Measurements from ENCODE around the gene ZNHIT2.

ZNHIT2 gene

GRCh38 chr11:65087216-65087615 lies 30.3 kb downstream of the ZNHIT2 start:
- TF ChIP-seq GABPA (IDR thresholded peaks at IDR 0.05; ENCODE audit: low read depth) (no peak), REST (IDR thresholded peaks at IDR 0.05; ENCODE audit: insufficient replicate concordance, low read depth) (no peak), CTCF (IDR thresholded peaks at IDR 0.05; ENCODE audit: insufficient read depth, low read length) (no peak), POLR2AphosphoS5 (IDR thresholded peaks at IDR 0.05; ENCODE audit: low read depth) (no peak), SPI1 (IDR thresholded peaks at IDR 0.05; ENCODE audit: borderline replicate concordance, low read depth) (no peak)
- no peak for DNase-seq (ENCODE audit: low read depth in 1 of 2, low spot score in 1 of 2)
- H3K27me3 ChIP-seq (ENCODE audit: insufficient read depth, poor library complexity, severe bottlenecking): no peaks in the 10 kb centered on the region
- H3K4me3 ChIP-seq (replicated peaks; ENCODE audit: insufficient read depth, low read length): no peak overlapping the region
- no peak overlapping the region for H3K27ac ChIP-seq (replicated peaks)

GRCh38 chr11:65086809-65087208 lies 30.7 kb downstream of the ZNHIT2 start:
- Histone ChIP-seq H3K4me3 (replicated peaks; ENCODE audit: insufficient read depth, low read length) (no peak overlapping the region), H3K27ac (replicated peaks) (no peak overlapping the region), H3K27me3 (ENCODE audit: insufficient read depth, poor library complexity, severe bottlenecking) (no peaks in the 10 kb centered on the region)
- TF ChIP-seq SPI1 (IDR thresholded peaks at IDR 0.05; ENCODE audit: borderline replicate concordance, low read depth): no peak
- no peak for TF ChIP-seq REST (IDR thresholded peaks at IDR 0.05; ENCODE audit: insufficient replicate concordance, low read depth)
- no peak for TF ChIP-seq POLR2AphosphoS5 (IDR thresholded peaks at IDR 0.05; ENCODE audit: low read depth)
- no peak for TF ChIP-seq CTCF (IDR thresholded peaks at IDR 0.05; ENCODE audit: insufficient read depth, low read length)
- TF ChIP-seq GABPA (IDR thresholded peaks at IDR 0.05; ENCODE audit: low read depth): no peak
- no peak for DNase-seq (ENCODE audit: low read depth in 1 of 2, low spot score in 1 of 2)

- H3K27me3 ChIP-seq (ENCODE audit: insufficient read depth, poor library complexity, severe bottlenecking): no peaks in the 10 kb centered on the region
- TF ChIP-seq SPI1 (IDR thresholded peaks at IDR 0.05; ENCODE audit: borderline replicate concordance, low read depth): peak; percentile 44; the same call in 1 of the 2 replicates
- TF ChIP-seq REST (IDR thresholded peaks at IDR 0.05; ENCODE audit: insufficient replicate concordance, low read depth): no peak
- DNase-seq (ENCODE audit: low read depth in 1 of 2, low spot score in 1 of 2): no peak
- H3K27ac ChIP-seq (replicated peaks): peak overlapping the region; percentile 97; the same call in 1 of the 2 replicates
- no peak overlapping the region for H3K4me3 ChIP-seq (replicated peaks; ENCODE audit: insufficient read depth, low read length)
Observed at GRCh38 chr11:65085446-65085845, 32.1 kb downstream of the ZNHIT2 start.

Measured in HL-60 (cell line).